Kasumi-1 (cell line): ENCODE data around the gene KCNK5.
A peak's percentile ranks its signal among the peaks of the same experiment; 100 is the strongest.

Experiments used
- DNase-seq, 2 experiments: peaks; one replicate each; lab custom pipeline; 2025; lab: John Stamatoyannopoulos, UW

Gene KCNK5

DNA sequence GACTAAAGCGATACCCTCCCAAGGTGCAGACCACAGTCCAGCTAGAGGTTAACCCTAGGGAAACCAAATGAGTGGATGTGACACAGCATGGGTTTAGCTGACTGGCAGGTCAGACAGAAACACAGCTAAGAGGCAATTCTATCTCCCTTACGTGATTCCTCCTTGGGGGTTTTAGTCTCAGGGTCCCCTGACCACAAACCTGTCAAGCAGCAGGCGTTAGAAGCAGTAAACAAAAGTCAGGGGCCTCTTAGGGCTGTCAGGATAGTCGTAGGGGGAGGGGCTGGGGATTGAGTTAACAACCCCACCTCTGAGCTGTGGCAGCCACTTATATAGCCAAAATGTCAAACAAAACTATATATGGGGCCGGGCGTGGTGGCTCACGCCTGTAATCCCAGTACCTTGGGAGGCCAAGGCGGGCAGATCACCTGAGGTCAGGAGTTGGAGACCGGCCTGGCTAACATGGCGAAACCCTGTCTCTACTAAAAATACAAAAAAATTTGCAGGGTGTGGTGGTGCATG lies 13.6 kb downstream of the KCNK5 start:
- DNase-seq = no peak

DNA sequence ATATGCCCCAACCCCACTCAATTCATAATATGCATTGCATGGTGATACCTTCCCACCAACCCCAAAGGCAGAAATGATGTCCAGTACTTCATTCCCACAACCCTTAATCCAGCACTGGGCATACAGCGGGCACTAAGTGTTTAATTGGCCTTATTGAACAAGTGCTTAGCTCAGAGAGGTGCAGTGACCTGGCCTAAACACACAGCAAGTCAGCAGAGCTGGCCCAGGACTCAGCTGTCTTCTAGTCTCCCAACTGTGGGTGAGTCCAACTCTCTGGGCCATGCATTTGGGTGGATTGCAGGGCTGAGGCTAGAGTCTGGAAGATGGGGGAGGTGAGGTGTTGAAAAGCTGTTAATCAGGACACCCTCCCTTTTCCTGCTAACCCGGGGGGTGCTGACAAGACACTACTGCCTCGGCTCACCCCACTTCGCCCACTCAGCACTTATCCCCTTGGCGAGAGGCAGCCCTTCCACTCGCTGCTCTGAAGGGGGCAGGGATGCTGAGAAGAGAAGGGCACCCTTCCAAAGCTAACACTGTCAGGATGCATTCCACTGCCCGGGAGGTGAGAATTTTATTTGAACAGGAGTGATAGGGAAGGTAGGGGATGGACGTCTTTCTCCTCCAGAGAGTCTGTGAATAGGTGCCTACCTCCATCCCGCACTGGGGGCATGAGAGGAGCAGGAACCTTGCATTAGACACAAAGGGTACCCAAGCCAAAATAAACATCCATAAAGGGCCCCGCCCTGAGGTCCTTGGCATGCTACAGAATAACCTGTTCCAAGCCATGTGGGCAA lies 14.2 kb downstream of the KCNK5 start:
- no peak for DNase-seq

DNA sequence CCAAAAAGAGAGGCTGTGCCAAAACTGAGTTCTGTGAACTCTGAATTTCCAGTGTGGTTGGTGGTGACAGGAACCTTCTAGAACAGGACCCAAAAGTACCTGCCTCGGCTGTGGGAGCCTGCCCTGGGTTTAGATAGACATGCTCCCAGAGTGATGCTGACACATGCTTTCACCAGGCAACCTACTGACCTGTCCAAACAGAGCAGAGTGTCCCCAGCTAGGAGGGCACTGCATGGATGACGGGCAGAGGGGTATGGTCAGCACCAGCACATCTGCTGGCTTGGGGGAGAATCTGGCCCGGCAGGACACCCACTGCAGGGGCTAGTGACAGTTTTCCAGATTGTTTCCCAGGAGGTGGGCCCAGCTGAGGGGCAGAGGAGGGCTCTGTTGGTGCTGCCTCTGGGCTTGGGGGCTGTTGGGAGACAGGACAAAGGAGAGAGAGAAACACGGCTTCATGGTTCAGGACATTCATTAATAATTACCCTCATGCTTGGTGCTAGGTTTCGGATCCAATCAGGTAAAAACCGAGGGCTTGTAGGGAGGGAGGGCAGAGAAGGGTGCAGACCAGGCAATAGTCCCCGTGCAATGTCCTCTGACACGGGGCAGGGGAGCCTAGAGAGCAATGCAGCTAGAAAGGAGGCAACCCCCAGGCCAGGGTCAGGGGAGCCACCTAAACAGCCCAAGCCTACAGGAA lies 15.0 kb downstream of the KCNK5 start:
- DNase-seq = no peak

DNA sequence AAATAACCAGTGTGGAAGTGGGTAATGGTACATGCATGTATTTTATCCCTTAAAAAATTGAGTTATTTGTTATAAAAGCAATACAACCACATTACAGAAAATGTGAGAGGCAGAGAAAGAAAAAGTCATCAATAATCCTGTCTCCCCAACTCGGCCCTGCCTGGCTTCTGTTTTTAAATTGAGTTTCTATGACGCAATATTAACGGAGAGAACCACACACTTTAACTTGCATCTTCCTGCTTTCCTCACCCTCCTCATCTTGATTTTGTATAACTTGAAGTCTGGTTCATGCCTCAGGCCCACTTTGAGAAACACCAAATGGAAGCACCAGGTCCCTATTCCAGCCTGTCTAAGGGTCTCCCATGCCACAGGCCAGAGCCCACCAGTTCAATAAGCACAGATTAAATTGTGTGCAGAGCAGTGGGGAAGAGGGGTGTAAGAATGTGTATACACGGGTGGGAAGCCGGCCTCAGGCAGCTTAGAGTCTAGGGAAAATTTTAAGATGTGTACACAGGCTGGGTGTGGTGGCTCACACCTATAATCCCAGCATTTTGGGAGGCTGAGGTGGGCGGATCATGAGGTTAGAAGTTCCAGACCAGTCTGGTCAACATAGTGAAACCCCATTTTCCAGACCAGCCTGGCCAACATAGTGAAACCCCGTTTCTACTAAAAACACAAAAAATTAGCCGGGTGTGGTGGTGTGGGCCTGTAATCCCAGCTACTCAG lies 15.9 kb downstream of the KCNK5 start:
- peak; percentile 36 to 43 for DNase-seq

DNA sequence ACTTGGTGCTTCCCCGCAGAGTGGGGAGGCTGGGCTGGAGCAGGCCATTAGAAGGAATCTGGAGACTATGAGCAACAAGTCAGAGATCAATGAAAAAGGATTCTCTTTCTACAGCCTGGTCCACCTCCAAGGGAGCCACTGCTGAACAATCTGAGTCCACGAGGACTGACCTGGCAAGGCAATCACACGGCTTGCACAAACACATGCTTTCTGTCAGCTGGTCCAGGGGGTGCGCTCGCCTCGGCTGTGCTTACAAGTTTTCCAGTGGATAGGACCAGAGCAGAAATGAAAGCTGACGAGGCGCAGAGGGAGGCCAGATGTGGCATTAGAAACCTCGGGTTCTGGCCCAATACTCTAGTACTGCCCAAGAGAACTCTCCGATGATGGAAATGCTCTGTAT lies 18.1 kb downstream of the KCNK5 start:
- DNase-seq = no peak

DNA sequence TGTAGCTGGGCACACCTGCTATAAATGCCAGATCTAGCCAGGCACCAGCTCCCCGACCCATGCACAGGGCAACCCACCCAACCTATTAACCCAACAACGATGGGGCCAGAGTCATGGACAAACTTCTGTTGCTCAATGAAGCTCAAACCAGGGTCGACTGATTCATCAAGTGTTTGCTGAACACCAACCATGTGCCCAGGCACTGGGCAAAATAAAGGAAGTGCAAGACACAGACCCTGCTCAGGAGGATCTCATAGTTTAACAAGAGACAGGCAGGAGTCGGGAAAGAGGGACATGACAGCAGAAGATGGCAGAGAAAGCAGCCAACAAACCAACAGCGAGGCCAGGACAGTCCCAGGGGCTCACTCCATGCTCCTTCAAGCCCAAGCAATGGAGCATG lies 18.8 kb downstream of the KCNK5 start:
- DNase-seq = peak; percentile 13 to 20

DNA sequence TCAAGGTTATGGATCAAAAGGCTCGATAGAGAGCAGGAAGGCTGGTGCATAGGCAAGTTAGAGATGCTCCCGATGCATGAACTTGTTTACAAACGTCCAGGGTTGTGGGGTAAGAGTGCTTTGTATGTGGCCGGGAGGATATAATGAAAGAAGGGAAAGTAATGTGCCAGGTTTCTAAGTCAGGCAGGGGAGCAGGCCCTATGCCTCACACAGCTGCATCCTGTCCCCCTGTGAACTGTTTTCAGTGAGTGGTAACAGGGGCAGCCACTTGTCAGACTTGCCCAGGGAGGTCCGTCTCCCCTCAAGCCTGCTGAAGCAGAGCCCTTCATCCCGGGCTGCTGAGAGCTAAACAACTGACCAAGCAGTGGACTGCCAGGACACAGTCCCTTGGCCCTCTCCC lies 19.4 kb downstream of the KCNK5 start:
- DNase-seq = peak; percentile 51 to 74

DNA sequence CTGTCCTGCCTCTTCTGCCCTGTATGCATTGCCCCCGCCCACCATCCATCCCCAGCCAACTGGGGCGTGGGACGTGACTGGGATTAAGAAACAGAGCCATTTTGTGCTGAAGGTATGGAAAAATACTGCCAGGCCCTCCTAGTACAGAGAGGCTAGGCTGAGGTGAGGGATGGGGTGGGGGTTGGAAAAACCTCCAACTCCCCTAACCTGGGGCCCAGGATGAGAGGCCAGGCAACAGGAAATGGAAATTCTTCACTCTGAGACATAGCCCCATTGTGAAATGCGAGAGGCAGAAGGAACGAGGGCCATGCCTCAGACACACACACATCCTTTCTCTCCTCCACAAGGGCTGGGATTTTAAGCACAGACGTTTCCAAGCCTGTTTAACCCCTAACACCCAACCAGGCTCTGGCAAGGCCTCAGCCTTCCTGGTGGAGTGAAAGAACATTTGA lies 19.9 kb downstream of the KCNK5 start:
- peak; percentile 87 to 92 for DNase-seq

DNA sequence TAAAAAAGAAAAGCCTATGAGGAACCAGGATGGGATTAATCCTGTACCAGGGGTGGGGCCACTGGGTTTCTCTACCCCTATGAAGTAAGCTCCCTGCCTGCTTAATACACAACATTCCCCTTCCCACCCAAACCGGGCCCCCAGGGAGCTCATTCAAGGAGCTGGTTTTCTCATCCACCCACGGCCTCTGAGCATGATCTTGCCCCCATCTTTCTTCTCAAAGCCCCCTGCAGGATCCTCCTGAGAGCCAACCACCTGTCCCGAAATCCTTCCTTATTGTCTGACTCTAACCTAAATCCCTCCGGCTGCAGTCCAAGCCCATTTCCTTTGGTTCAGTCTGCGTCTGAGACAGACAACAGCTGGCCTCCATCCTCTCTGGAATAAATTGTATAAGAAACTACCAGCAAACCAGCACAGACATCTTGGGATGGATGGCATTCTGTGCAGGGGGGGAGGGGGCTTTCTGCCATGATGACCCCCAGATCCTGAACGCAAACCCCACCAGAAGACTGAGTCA lies 21.0 kb downstream of the KCNK5 start:
- no peak for DNase-seq

DNA sequence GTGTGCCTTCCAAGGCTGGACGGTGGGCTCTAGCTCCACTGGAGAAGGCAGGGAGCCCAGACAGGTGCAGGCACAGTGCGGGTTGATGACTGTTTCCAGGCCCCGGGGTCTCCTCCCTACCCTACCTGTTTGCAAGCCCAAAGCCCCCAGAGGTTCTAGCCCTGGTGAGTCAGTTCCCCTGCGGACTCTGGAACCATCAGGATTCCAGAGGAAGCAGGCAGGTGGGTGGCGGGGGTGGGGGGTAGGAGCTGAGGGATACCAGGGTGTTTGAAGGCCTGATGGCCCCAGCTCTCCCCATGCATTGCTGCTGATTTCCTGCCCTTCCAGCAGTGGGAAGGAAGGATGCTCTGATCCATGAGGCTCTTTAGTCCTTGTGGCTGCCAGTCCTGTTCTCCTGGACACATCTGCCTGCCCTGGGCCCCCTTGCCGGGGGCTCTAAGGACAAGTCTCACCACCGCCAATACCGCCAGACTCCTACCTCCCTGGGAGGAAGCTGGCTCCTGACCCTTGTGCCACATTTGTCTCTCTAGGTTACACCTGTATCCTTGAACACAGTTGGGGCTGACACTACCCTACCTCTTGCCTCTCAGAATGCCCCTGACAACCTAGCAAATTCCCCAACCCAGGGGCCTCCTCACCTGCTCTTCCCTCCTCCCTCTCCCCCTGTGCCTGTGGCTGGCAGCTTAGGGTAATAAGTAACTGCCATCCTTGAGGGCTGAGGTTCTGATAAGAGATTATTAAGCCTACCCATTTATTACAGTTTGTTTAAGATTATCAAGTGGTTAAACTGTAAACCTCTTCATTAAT lies 21.7 kb downstream of the KCNK5 start:
- DNase-seq = no peak

DNA sequence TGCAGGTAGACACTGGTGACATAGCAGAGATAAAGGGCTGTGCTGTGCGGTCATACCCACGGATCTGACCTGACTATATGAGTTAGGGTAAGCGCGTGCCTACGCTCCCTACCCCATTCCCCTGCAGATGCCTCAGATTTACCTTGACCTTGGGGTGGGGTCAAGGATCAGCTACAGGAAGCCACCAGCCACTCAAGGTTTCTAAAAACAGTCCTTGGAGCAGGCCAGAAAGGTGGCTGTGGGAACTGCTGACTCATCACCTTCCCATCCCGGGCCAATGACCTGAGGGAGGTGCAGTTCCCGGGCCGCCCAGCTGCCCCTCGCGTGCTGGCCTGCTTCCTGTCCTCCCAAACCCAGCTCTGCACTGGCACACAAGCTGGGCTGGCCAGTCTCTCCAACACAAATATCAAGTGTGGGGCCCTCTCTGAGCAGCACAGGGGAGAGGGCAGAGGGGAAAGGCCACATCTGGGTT lies 23.0 kb downstream of the KCNK5 start:
- no peak for DNase-seq

DNA sequence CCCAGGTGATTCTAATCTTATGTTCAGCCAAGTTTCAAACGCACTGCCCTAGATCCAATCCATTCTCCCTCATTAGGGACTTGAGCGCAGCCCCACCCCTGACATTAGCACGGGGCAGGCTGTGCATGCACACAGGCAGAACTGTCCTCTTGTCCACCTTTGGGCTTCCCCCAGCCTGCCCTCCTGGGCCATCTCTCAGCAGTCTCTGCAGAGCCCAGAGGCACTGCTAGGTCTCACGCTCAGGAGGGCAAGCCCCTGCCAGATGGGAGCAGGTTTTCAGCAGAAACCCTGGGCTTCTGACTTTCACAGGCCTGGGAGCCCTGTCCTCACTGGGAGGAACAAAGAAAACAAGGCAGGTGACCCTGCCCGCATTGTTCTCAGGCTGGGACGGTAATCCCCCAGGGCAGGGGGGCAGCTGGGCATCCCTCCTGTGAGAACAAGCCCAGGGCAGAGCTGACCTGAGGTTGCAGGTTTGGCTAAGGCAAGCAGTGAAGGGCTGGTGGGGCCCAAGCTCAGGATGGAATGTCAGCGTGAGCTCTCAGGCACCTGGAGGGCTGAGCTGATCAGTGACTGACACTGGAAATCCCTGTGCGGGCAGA lies 24.5 kb downstream of the KCNK5 start:
- DNase-seq = no peak

DNA sequence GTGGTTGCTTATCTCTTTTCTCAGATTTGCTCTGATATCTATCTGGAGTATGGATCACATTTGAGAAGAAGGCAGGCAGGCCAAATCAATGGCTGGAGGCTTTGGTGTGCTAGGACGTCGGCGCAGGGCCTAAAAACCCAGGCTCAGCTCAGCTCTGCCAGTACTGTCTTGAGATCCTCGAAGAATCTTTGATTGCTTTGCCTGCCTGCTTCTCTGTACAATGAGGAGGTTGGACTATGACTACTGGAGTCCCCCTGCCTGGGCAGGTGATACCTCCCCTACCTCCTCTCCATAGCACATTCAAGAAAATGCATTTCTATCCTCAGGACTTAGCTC lies 25.1 kb downstream of the KCNK5 start:
- no peak for DNase-seq

DNA sequence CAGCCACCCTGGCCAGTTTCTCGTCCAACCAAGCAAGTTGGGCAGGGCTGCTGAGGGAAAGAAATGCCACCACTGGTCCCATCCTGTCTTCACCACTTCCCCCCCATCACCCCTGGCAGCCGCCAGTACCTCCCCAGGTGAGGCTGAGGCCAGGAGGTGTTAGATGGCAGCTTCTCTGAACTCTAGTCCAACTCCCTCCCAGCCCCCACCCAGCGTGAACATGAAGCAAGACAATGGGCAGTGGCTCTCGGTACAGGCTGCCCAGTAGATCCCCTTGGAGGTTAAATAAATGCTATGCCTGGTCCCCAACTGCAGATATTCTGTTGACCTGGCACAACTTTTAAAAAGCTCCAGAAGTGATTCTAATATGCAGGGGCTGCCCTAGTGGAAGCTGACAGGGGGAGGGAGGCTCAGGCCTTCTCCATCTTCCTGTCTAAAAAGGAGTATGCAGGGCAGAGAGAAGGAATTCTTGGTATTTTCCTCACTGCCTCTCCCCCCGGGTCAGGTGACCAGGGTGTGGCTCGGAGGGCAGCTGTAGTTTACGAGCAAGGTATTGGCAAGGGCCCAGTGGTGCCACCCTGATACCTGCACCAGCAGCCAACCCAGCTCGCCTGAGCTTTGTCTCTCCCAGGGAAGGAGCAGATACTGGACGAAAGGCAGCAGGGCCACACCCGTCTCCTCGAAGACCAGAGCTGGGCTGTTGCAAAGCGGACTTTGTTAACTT lies 25.7 kb downstream of the KCNK5 start:
- no peak for DNase-seq

DNA sequence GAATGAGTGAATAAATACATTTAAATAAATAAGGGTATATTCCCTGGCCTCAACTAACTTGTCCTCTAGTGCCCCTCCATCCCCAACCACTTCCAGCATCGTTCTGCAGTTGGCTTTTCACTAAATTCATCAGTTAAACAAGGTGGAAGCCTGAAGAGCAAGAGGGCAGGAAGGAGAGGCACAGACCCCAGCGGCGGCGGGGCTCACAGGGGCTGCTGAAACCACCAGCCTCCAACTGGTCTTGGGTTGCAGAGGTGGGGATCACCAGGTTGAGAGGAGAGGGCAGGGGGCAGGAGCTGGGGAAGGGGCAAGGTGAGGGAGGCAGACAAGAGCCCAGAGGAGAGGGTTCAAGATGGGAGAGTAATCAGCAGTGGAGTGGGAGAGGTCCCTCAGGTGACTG lies 27.1 kb downstream of the KCNK5 start:
- no peak for DNase-seq

DNA sequence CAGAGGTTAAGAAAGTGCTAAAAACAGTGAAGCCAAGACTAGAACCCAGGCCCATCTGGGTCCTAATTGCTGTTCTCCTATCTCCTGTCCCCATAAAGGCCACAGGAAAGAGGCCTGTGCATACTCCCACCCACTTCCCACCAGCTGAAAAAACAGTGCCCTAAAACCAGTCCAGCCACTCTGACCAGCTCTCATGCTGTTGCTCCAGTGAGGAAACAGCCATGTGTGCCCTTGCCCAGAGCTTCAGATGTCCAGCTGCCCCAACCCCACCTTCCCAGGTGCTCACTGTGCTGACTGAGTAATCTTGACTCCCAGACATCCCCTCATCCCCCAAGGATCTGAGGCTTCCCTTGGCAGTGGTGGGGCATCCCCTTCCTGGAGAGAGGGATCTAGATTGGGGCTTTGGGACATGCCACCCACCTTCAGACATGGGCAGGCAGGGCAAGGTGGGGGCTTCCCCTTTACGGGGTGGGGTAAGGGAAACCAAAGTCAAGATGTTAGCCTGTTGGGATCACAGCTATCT lies 28.7 kb downstream of the KCNK5 start:
- DNase-seq = no peak

DNA sequence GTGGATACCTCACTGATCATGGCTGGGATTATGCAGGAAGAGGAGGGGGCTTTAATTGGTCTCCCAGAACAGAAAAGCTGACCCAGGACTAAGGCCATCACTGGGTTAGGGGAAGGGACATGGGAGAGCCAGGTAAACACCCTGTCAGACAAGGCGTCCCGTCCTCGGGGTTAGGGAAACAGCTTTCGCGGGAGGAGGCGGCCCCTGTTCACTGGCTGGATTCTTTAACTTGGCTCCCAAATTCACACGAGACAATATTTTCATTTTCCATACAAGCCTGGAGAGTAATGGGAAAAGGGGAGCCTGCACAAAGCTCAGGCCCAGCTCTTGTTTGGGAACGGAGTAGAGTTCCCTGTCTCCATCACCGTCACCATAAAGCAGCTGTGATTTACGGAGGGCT lies 29.3 kb downstream of the KCNK5 start:
- DNase-seq = no peak

DNA sequence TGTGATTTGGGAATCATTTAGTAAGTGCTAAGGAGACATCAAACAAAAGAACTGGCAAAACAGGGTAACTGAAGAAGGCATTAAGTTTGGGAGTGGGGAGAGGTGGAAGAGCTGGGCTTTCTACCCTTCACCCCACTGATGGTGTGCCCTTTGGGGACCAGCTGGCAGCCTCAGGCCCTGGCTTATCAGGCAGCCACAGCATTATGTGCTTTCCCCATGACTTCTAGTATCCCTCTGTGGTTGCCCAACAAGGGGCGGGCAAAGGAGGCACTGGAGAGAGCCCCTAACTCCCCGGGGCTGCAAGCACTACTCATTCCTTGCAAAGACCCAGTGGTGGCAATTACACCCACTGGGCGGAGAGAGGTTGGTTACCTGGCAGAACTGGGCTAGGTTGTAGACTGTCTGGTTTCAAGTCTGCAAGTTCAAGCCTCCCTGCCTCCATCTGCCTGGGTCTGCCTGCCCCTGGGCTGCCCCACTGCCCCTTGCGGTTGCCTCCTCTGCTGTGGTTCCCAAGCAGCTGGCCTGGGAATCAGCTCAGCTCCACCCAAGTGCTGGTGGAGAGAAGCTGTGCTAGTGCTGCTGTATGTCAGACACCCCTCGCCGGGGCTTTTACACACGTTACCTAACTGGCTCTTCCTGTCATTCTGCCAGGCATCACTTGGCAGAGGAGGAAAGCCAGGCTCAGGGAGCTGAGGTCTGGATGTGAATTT lies 29.9 kb downstream of the KCNK5 start:
- DNase-seq = no peak

DNA sequence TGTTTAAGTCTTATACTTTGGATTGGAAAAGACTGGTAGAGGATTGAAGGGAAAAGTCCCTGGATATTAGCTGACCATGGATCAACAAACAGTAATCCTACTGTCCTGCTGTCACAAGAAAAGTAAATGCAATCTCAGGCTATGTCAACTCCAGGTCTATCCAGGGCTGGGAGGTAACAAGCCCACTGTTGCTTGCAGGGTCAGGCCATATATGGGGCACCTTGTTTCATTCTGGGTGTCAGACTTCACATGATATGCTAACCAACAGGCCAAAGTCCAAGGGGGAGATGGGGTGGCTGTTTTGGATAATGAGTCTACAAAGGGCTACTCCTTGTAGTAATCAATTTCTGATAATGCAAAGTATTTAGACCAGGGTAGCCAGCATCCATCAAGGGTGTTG lies 30.7 kb downstream of the KCNK5 start:
- no peak for DNase-seq
